ENCODE results near the gene NPC1L1.
"Not testable (repeated sequence)": the region's sequence is repeated elsewhere in the genome, so short reads cannot be mapped to it uniquely, and the experiment has no call there.

Gene NPC1L1

GRCh38 chr7:44573464-44574286 is 32.5 kb upstream of the NPC1L1 start, which contains the start of gene DDX56:
DDX56 (minus strand) TSS chr7:44573908; CDS start chr7:44573895, 13 bp downstream.
- peak; percentile 23 for FAIRE-seq
- peak; percentile 99 for DNase-seq (ENCODE audit: insufficient read length, low spot score)
- peak; percentile 98 for TF ChIP-seq POLR2A (IDR thresholded peaks at IDR 0.05; ENCODE audit: low read depth, low read length)

- DNase-seq (ENCODE audit: insufficient read length, low spot score), result no peak
- FAIRE-seq, result no peak
- no peak for TF ChIP-seq POLR2A (IDR thresholded peaks at IDR 0.05; ENCODE audit: low read depth, low read length)
Observed at GRCh38 chr7:44572771-44573170, 31.6 kb upstream of the NPC1L1 start.

- DNase-seq (ENCODE audit: insufficient read length, low spot score) (no peak), FAIRE-seq (no peak)
- TF ChIP-seq POLR2A (IDR thresholded peaks at IDR 0.05; ENCODE audit: low read depth, low read length), result no peak
Observed at GRCh38 chr7:44569959-44570358, 28.8 kb upstream of the NPC1L1 start.

GRCh38 chr7:44568771-44569560 is 27.8 kb upstream of the NPC1L1 start:
- no peak for FAIRE-seq
- TF ChIP-seq POLR2A (IDR thresholded peaks at IDR 0.05; ENCODE audit: low read depth, low read length), result no peak
- DNase-seq (ENCODE audit: insufficient read length, low spot score), result no peak

- TF ChIP-seq POLR2A (IDR thresholded peaks at IDR 0.05; ENCODE audit: low read depth, low read length), result no peak
- FAIRE-seq, result no peak
- no peak for DNase-seq (ENCODE audit: insufficient read length, low spot score)
Observed at GRCh38 chr7:44567884-44568283, 26.8 kb upstream of the NPC1L1 start.

GRCh38 chr7:44566680-44567079 is 25.6 kb upstream of the NPC1L1 start:
- DNase-seq (ENCODE audit: insufficient read length, low spot score), result no peak
- no peak for FAIRE-seq
- no peak for TF ChIP-seq POLR2A (IDR thresholded peaks at IDR 0.05; ENCODE audit: low read depth, low read length)

- no peak for TF ChIP-seq POLR2A (IDR thresholded peaks at IDR 0.05; ENCODE audit: low read depth, low read length)
- FAIRE-seq (no peak), DNase-seq (ENCODE audit: insufficient read length, low spot score) (no peak)
Observed at GRCh38 chr7:44565795-44566559, 24.8 kb upstream of the NPC1L1 start.

- DNase-seq (ENCODE audit: insufficient read length, low spot score), result peak; percentile 76
- FAIRE-seq, result no peak
- no peak for TF ChIP-seq POLR2A (IDR thresholded peaks at IDR 0.05; ENCODE audit: low read depth, low read length)
Observed at GRCh38 chr7:44565097-44565794, 24.1 kb upstream of the NPC1L1 start.

- FAIRE-seq (no peak), DNase-seq (ENCODE audit: insufficient read length, low spot score) (no peak)
- no peak for TF ChIP-seq POLR2A (IDR thresholded peaks at IDR 0.05; ENCODE audit: low read depth, low read length)
Observed at GRCh38 chr7:44564606-44565005, 23.5 kb upstream of the NPC1L1 start.

- DNase-seq (ENCODE audit: insufficient read length, low spot score) (no peak), FAIRE-seq (no peak)
- no peak for TF ChIP-seq POLR2A (IDR thresholded peaks at IDR 0.05; ENCODE audit: low read depth, low read length)
Observed at GRCh38 chr7:44563171-44563679, 22.1 kb upstream of the NPC1L1 start.

- not testable (repeated sequence) for DNase-seq (ENCODE audit: insufficient read length, low spot score); FAIRE-seq
Observed at GRCh38 chr7:44562622-44562962, 21.5 kb upstream of the NPC1L1 start.

GRCh38 chr7:44561962-44562621 is 21.0 kb upstream of the NPC1L1 start:
- FAIRE-seq, result peak; percentile 23
- peak; percentile 83 for DNase-seq (ENCODE audit: insufficient read length, low spot score)

GRCh38 chr7:44561481-44561880 is 20.4 kb upstream of the NPC1L1 start:
- no peak for FAIRE-seq
- TF ChIP-seq POLR2A (IDR thresholded peaks at IDR 0.05; ENCODE audit: low read depth, low read length), result no peak
- no peak for DNase-seq (ENCODE audit: insufficient read length, low spot score)

More at GRCh38 chr7:44561962-44562621, 21.0 kb upstream of the NPC1L1 start:
- TF ChIP-seq POLR2A (IDR thresholded peaks at IDR 0.05; ENCODE audit: low read depth, low read length), result no peak
